Measurements from ENCODE around the gene CAB39L.

The CAB39L gene

DNA sequence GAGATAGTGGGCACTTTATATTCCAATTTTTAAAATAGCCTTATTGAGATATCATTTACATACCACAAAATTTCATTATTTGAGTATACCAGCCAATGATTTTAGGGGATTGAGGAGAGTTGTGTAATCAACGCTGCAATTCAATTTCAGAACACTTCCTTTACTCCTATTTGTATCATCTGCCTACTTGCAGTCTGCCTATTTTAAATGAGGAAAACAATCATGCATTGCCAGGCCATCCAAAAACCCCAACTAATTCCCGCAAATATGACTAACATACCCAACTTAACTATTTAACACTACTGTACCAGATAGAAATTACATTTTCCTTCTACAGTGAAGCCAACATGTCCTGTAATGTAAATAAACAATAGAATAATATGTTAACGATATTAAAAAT is 26.7 kb downstream of the CAB39L start:
- H3K23ac ChIP-seq (ENCODE audit: low read length) = no peak overlapping the region
- no peaks in the 10 kb centered on the region for H3K27me3 ChIP-seq (ENCODE audit: insufficient read depth, low read length)
- no peak overlapping the region for H3K4me2 ChIP-seq (ENCODE audit: low read length)
- H3K36me3 ChIP-seq (ENCODE audit: control insufficient read depth in 1 of 2, insufficient read depth in 2 of 2, low read length in 2 of 2) = peaks cover 0 to 2% of the 10 kb centered on the region in 2 experiments
- H4K91ac ChIP-seq (ENCODE audit: low read depth, low read length) = no peak overlapping the region
- 100% methylated on average over 1 of the region's 3 CpGs for WGBS (ENCODE audit: extremely low coverage, insufficient coverage, insufficient read length)
- no peak overlapping the region for H3K27ac ChIP-seq (ENCODE audit: low read depth, low read length)
- H2AK5ac ChIP-seq (ENCODE audit: low read length) = no peak overlapping the region
- no peaks in the 10 kb centered on the region for H3K9me3 ChIP-seq (ENCODE audit: insufficient read depth, low read depth, low read length)
- H3K4me3 ChIP-seq (ENCODE audit: low read depth, low read length) = no peak overlapping the region
- no peak for DNase-seq
- H3K18ac ChIP-seq (ENCODE audit: low read length) = no peak overlapping the region
- H3K4ac ChIP-seq (ENCODE audit: low read depth, low read length) = no peak overlapping the region
- no peak overlapping the region for H4K8ac ChIP-seq (ENCODE audit: low read depth, low read length)
- no peak overlapping the region for H3K9ac ChIP-seq (ENCODE audit: low read length)
- no peak overlapping the region for H3K14ac ChIP-seq (ENCODE audit: low read length)
- no peaks in the 10 kb centered on the region for H3K79me1 ChIP-seq (ENCODE audit: low read length)
- no peak overlapping the region for H2BK12ac ChIP-seq (ENCODE audit: low read length)
- H3K79me2 ChIP-seq (ENCODE audit: control insufficient read depth, insufficient read depth, low read length, poor library complexity) = no peaks in the 10 kb centered on the region
- H2AFZ ChIP-seq (ENCODE audit: insufficient read depth, low read length, poor library complexity) = no peak overlapping the region
- no peak overlapping the region for H2BK5ac ChIP-seq (ENCODE audit: low read depth, low read length, poor library complexity)
- no peak overlapping the region for H2BK120ac ChIP-seq (ENCODE audit: insufficient read depth, low read length, poor library complexity)
- peaks cover 2 to 3% of the 10 kb centered on the region in 2 experiments for H3K4me1 ChIP-seq (ENCODE audit: control insufficient read depth in 1 of 2, insufficient read depth in 2 of 2, low read length in 2 of 2)
- no peak overlapping the region for H4K12ac ChIP-seq (ENCODE audit: low read depth, low read length)

DNA sequence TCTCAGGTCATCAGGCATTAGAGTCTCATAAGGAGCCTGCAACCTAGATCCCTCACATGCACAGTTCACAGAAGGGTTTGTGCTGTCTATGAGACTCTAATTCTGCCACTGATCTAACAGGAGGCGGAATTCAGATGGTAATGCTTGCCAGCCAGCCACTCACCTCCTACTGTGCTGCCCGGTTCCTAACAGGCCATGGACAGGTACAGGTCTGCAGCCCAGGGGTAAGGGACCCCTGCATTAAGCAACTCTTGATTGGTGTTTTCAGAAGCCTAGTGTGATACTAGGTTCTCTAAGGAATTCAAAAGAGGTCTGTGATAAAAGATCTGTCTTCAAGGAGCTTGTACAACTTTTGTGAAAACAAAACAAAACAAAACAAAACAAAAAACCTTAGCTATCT is 31.1 kb downstream of the CAB39L start:
- H3K18ac ChIP-seq (ENCODE audit: low read length) = no peak overlapping the region
- H3K9me3 ChIP-seq (ENCODE audit: insufficient read depth, low read depth, low read length) = no peaks in the 10 kb centered on the region
- peaks cover 0 to 3% of the 10 kb centered on the region in 2 experiments for H3K4me1 ChIP-seq (ENCODE audit: control insufficient read depth in 1 of 2, insufficient read depth in 2 of 2, low read length in 2 of 2)
- no peak overlapping the region for H4K8ac ChIP-seq (ENCODE audit: low read depth, low read length)
- no peaks in the 10 kb centered on the region for H3K36me3 ChIP-seq (ENCODE audit: control insufficient read depth in 1 of 2, insufficient read depth in 2 of 2, low read length in 2 of 2)
- no peak overlapping the region for H4K91ac ChIP-seq (ENCODE audit: low read depth, low read length)
- no peak for DNase-seq
- H3K4ac ChIP-seq (ENCODE audit: low read depth, low read length) = no peak overlapping the region
- no peak overlapping the region for H2AK5ac ChIP-seq (ENCODE audit: low read length)
- no peak overlapping the region for H4K12ac ChIP-seq (ENCODE audit: low read depth, low read length)
- H2BK5ac ChIP-seq (ENCODE audit: low read depth, low read length, poor library complexity) = no peak overlapping the region
- H3K23ac ChIP-seq (ENCODE audit: low read length) = no peak overlapping the region
- no CpG with 5 or more reads among the region's 2 CpGs for WGBS (ENCODE audit: extremely low coverage, insufficient coverage, insufficient read length)
- no peaks in the 10 kb centered on the region for H3K79me2 ChIP-seq (ENCODE audit: control insufficient read depth, insufficient read depth, low read length, poor library complexity)
- H3K9ac ChIP-seq (ENCODE audit: low read length) = no peak overlapping the region
- no peak overlapping the region for H3K4me3 ChIP-seq (ENCODE audit: low read depth, low read length)
- H3K4me2 ChIP-seq (ENCODE audit: low read length) = no peak overlapping the region
- H2BK120ac ChIP-seq (ENCODE audit: insufficient read depth, low read length, poor library complexity) = no peak overlapping the region
- no peaks in the 10 kb centered on the region for H3K27me3 ChIP-seq (ENCODE audit: insufficient read depth, low read length)
- no peak overlapping the region for H3K27ac ChIP-seq (ENCODE audit: low read depth, low read length)
- no peak overlapping the region for H3K14ac ChIP-seq (ENCODE audit: low read length)
- no peak overlapping the region for H2AFZ ChIP-seq (ENCODE audit: insufficient read depth, low read length, poor library complexity)
- H3K79me1 ChIP-seq (ENCODE audit: low read length) = no peaks in the 10 kb centered on the region
- H2BK12ac ChIP-seq (ENCODE audit: low read length) = no peak overlapping the region

GRCh38 chr13:49411353-49411752 is 32.5 kb downstream of the CAB39L start:
- no peak overlapping the region for H3K23ac ChIP-seq (ENCODE audit: low read length)
- H2BK120ac ChIP-seq (ENCODE audit: insufficient read depth, low read length, poor library complexity) = no peak overlapping the region
- no peaks in the 10 kb centered on the region for H3K9me3 ChIP-seq (ENCODE audit: insufficient read depth, low read depth, low read length)
- no peaks in the 10 kb centered on the region for H3K27me3 ChIP-seq (ENCODE audit: insufficient read depth, low read length)
- no peak overlapping the region for H2BK12ac ChIP-seq (ENCODE audit: low read length)
- no peak overlapping the region for H3K4ac ChIP-seq (ENCODE audit: low read depth, low read length)
- H3K4me3 ChIP-seq (ENCODE audit: low read depth, low read length) = no peak overlapping the region
- no peak overlapping the region for H3K4me2 ChIP-seq (ENCODE audit: low read length)
- no peak overlapping the region for H2BK5ac ChIP-seq (ENCODE audit: low read depth, low read length, poor library complexity)
- no peak overlapping the region for H2AK5ac ChIP-seq (ENCODE audit: low read length)
- H3K18ac ChIP-seq (ENCODE audit: low read length) = no peak overlapping the region
- H3K79me1 ChIP-seq (ENCODE audit: low read length) = no peaks in the 10 kb centered on the region
- no peak overlapping the region for H4K91ac ChIP-seq (ENCODE audit: low read depth, low read length)
- no peaks in the 10 kb centered on the region for H3K36me3 ChIP-seq (ENCODE audit: control insufficient read depth in 1 of 2, insufficient read depth in 2 of 2, low read length in 2 of 2)
- no peak overlapping the region for H3K14ac ChIP-seq (ENCODE audit: low read length)
- no peak overlapping the region for H2AFZ ChIP-seq (ENCODE audit: insufficient read depth, low read length, poor library complexity)
- DNase-seq = no peak
- H3K79me2 ChIP-seq (ENCODE audit: control insufficient read depth, insufficient read depth, low read length, poor library complexity) = no peaks in the 10 kb centered on the region
- H3K4me1 ChIP-seq (ENCODE audit: control insufficient read depth in 1 of 2, insufficient read depth in 2 of 2, low read length in 2 of 2) = peaks cover 0 to 3% of the 10 kb centered on the region in 2 experiments
- WGBS (ENCODE audit: extremely low coverage, insufficient coverage, insufficient read length) = no CpG with 5 or more reads among the region's 5 CpGs
- no peak overlapping the region for H4K12ac ChIP-seq (ENCODE audit: low read depth, low read length)
- H3K27ac ChIP-seq (ENCODE audit: low read depth, low read length) = no peak overlapping the region
- no peak overlapping the region for H3K9ac ChIP-seq (ENCODE audit: low read length)
- no peak overlapping the region for H4K8ac ChIP-seq (ENCODE audit: low read depth, low read length)

DNA sequence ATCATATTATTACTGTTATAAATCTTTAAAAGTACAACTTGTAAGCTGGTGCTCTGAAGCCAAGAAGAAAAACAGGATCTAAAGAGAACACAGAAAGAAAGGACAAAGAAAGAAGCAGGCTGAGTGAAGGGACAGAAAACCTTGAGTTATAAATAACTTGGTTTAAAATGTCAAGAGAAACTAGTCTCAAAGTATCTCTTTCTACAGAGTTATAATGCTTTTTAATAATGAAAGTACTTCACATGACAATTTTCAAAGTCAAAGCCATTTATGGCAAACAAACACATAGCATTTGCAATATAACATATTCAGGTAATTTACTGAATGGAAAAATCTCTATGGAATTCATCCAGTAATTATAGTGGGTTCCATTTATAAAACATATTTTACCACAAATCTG is 33.4 kb downstream of the CAB39L start:
- Histone ChIP-seq H3K9me3 (ENCODE audit: insufficient read depth, low read depth, low read length) (no peaks in the 10 kb centered on the region), H3K4ac (ENCODE audit: low read depth, low read length) (no peak overlapping the region), H4K91ac (ENCODE audit: low read depth, low read length) (no peak overlapping the region), H2BK120ac (ENCODE audit: insufficient read depth, low read length, poor library complexity) (no peak overlapping the region), H3K79me2 (ENCODE audit: control insufficient read depth, insufficient read depth, low read length, poor library complexity) (no peaks in the 10 kb centered on the region), H4K8ac (ENCODE audit: low read depth, low read length) (no peak overlapping the region), H3K14ac (ENCODE audit: low read length) (no peak overlapping the region), H3K4me3 (ENCODE audit: low read depth, low read length) (no peak overlapping the region), H3K79me1 (ENCODE audit: low read length) (no peaks in the 10 kb centered on the region), H2BK5ac (ENCODE audit: low read depth, low read length, poor library complexity) (no peak overlapping the region), H4K12ac (ENCODE audit: low read depth, low read length) (no peak overlapping the region), H3K36me3 (ENCODE audit: control insufficient read depth in 1 of 2, insufficient read depth in 2 of 2, low read length in 2 of 2) (no peaks in the 10 kb centered on the region), H2AFZ (ENCODE audit: insufficient read depth, low read length, poor library complexity) (no peak overlapping the region), H3K4me1 (ENCODE audit: control insufficient read depth in 1 of 2, insufficient read depth in 2 of 2, low read length in 2 of 2) (peaks cover 0 to 3% of the 10 kb centered on the region in 2 experiments), H3K9ac (ENCODE audit: low read length) (no peak overlapping the region), H3K27ac (ENCODE audit: low read depth, low read length) (no peak overlapping the region), H3K23ac (ENCODE audit: low read length) (no peak overlapping the region), H3K18ac (ENCODE audit: low read length) (no peak overlapping the region), H3K27me3 (ENCODE audit: insufficient read depth, low read length) (no peaks in the 10 kb centered on the region), H2AK5ac (ENCODE audit: low read length) (no peak overlapping the region), H2BK12ac (ENCODE audit: low read length) (no peak overlapping the region), H3K4me2 (ENCODE audit: low read length) (no peak overlapping the region)
- DNase-seq = no peak

All from trophoblast cell (in vitro differentiated cells and primary cell).